Measurements from ENCODE around the gene ZNF182. TPM values are rescaled to one million over a fixed set of nuclear protein-coding genes. Genes with fewer than 3 reads are reported as not detected.

ZNF182 gene
- total RNA-seq (2011; cell fraction: chromatin; rRNA removed; ENCODE audit: low replicate concordance), result 0.93 and 5.2 TPM in 2 replicates
- 0.83 and 1.6 TPM in 2 replicates for total RNA-seq (2011; cell fraction: nucleolus; rRNA removed)
- 1.6 and 2.4 TPM in 2 replicates for total RNA-seq (2011; cell fraction: nucleoplasm; rRNA removed)
- total RNA-seq (2014; rRNA removed) (1.7 and 1.9 TPM in 2 replicates), total RNA-seq (2014; rRNA removed; fragmentation: Illumina TruSeq; extraction: Trizol) (4.7 and 4.8 TPM in 2 replicates), total RNA-seq (2015; rRNA removed; fragmentation: Illumina TruSeq; extraction: Trizol) (4.0 and 5.0 TPM in 2 replicates), total RNA-seq (2021) (2.8 and 3.5 TPM in 2 replicates), polyA plus RNA-seq (2011; rRNA removed) (4.6 and 5.1 TPM in 2 replicates), polyA plus RNA-seq (2014; fragmentation: Illumina TruSeq; extraction: Trizol) (4.0 and 4.3 TPM in 2 replicates), polyA plus RNA-seq (2014; fragmentation: Nextera tagmentation; extraction: Ambion mirVana) (1 to 10 TPM in 1 of 2 experiments, under 1 TPM in 1; 0.59 to 1.4 TPM), polyA plus RNA-seq (2014; rRNA removed) (2.8 and 3.9 TPM in 2 replicates), polyA minus RNA-seq (2011; rRNA and poly(A)+ RNA removed) (3.7 and 6.4 TPM in 2 replicates), Bru-seq, nascent RNA (percentile 62 among the genes with signal in this experiment), BruChase-seq, experiment 1, labeled RNA remaining after a 2-hour chase (percentile 74 among the genes with signal in this experiment), BruChase-seq, experiment 2, labeled RNA remaining after a 6-hour chase (percentile 72 among the genes with signal in this experiment)
- polyA plus RNA-seq (2011; cell fraction: cytosol; rRNA removed), result 0.55 and 1.9 TPM in 2 replicates
- polyA plus RNA-seq (2011; cell fraction: nucleus; rRNA removed), result 4.4 and 6.6 TPM in 2 replicates
- 2.1 and 2.7 TPM in 2 replicates for polyA plus RNA-seq (2012)
- 1.9 TPM in 2 replicates for polyA minus RNA-seq (2011; cell fraction: cytosol; rRNA and poly(A)+ RNA removed)
- polyA minus RNA-seq (2011; cell fraction: nucleus; rRNA and poly(A)+ RNA removed), result 1.1 and 2.8 TPM in 2 replicates
- long read RNA-seq, experiment 1, transcript ZNF182-201 (6 exons, 3,465 nt), result major isoform, 5 of 26 reads
- long read RNA-seq, experiment 1, partial matches to known transcripts, result 6 of 26 reads
- long read RNA-seq, experiment 1, other reads (novel, unspliced or antisense), result 15 of 26 reads
- long read RNA-seq, experiment 2, partial matches to known transcripts, result 1 of 4 reads
- long read RNA-seq, experiment 2, other reads (novel, unspliced or antisense), result 3 of 4 reads
- long read RNA-seq, experiment 3, partial matches to known transcripts, result 0 of 4 reads
- long read RNA-seq, experiment 3, other reads (novel, unspliced or antisense), result 3 of 4 reads

GRCh38 chrX:48003758-48004457 is at the start of gene ZNF182:
TSS of gene ZNF182 (minus strand) at chrX:48003989. CDS start at chrX:48002609, 1,380 bp downstream.
- Histone ChIP-seq H3K9ac (ENCODE audit: insufficient read depth in 1 of 2, low read depth in 2 of 2, low read length in 2 of 2) (peak within 1 kb of the TSS; percentile 75 to 81), H3K4me1 (replicated peaks in 1 of 2; ENCODE audit: control insufficient read depth in 2 of 2, insufficient read depth in 2 of 2, low read length in 2 of 2) (peaks cover 2 to 7% of the 10 kb centered on the region in 2 experiments; a peak in 3 of 5 replicates), H3K4me2 (ENCODE audit: insufficient read depth, low read length) (peak within 1 kb of the TSS; percentile 72), H3K79me2 (ENCODE audit: control insufficient read depth, insufficient read depth, low read length) (peaks cover 14% of the 10 kb centered on the region), H3K4me3 (peak within 1 kb of the TSS; percentile 57), H4K20me1 (replicated peaks; ENCODE audit: control insufficient read depth, insufficient read depth, low read length) (no peaks in the 10 kb centered on the region), H3K9me1 (ENCODE audit: control insufficient read depth, insufficient read depth, low read length) (no peaks in the 10 kb centered on the region), H3K27me3 (ENCODE audit: control insufficient read depth in 2 of 2, insufficient read depth in 2 of 2, low read length in 2 of 2) (no peaks in the 10 kb centered on the region), H3K27ac (ENCODE audit: extremely low read depth, low read depth, low read length) (peak within 1 kb of the TSS; percentile 62), H2AFZ (ENCODE audit: low read depth, low read length) (peak within 1 kb of the TSS; percentile 88), H3K9me3 (replicated peaks; ENCODE audit: control insufficient read depth, insufficient read depth, low read depth, low read length) (no peaks in the 10 kb centered on the region), H3K36me3 (ENCODE audit: control insufficient read depth, insufficient read depth, low read length) (no peaks in the 10 kb centered on the region; the same call in 2 of the 3 replicates)
- in situ Hi-C loops (cut with MboI), result no loop called here
- ATAC-seq (peak; percentile 98), DNase-seq (ENCODE audit: extremely low read depth in 1 of 4, low spot score in 3 of 4) (peak; percentile 89 to 93 (median 90)), FAIRE-seq (peak; percentile 77)
- intact Hi-C loops (cut with micrococcal nuclease), result no loop called here
- POLR2A ChIA-PET, result no interaction called here
- 11% methylated on average over 29 of the region's 34 CpGs for WGBS (ENCODE audit: insufficient coverage, low coverage, missing lambda C conversion rate)
- CTCF ChIA-PET (ENCODE audit: low intra/inter-chr PET ratio), result no interaction called here
- no TSS peak for BruUV-seq (replicated peaks)
- TF ChIP-seq, protein P1, sequence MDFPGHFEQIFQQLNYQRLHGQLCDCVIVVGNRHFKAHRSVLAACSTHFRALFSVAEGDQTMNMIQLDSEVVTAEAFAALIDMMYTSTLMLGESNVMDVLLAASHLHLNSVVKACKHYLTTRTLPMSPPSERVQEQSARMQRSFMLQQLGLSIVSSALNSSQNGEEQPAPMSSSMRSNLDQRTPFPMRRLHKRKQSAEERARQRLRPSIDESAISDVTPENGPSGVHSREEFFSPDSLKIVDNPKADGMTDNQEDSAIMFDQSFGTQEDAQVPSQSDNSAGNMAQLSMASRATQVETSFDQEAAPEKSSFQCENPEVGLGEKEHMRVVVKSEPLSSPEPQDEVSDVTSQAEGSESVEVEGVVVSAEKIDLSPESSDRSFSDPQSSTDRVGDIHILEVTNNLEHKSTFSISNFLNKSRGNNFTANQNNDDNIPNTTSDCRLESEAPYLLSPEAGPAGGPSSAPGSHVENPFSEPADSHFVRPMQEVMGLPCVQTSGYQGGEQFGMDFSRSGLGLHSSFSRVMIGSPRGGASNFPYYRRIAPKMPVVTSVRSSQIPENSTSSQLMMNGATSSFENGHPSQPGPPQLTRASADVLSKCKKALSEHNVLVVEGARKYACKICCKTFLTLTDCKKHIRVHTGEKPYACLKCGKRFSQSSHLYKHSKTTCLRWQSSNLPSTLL (IDR thresholded peaks at IDR 0.05), result no peak
- TF ChIP-seq ZNF764 (CRISPR knock-in tag; IDR thresholded peaks at IDR 0.05; ENCODE audit: low read depth) (no peak), ZNF146 (CRISPR knock-in tag; IDR thresholded peaks at IDR 0.05; ENCODE audit: unreplicated experiment) (no peak), EP300 (IDR thresholded peaks at IDR 0.05; ENCODE audit: low read length) (no peak), CBX3 (IDR thresholded peaks at IDR 0.05; ENCODE audit: borderline replicate concordance in 1 of 2, low read length in 2 of 2) (0 out of 3 replicates have a peak, but pooled peaks of 1 of the 2 experiments have one; percentile 13), NFATC3 (IDR thresholded peaks at IDR 0.05) (no peak), BRF2 (IDR thresholded peaks at IDR 0.05; ENCODE audit: borderline replicate concordance, insufficient read depth, insufficient read length) (no peak), HCFC1 (IDR thresholded peaks at IDR 0.05; ENCODE audit: low read depth, low read length) (peak; percentile 79), ZNF830 (CRISPR knock-in tag; IDR thresholded peaks at IDR 0.05) (no peak), ZBTB9 (CRISPR knock-in tag; IDR thresholded peaks at IDR 0.05) (no peak), POU5F1 (IDR thresholded peaks at IDR 0.05; ENCODE audit: borderline replicate concordance, low read depth, low read length, partially characterized antibody) (peak; percentile 81), EP400 (IDR thresholded peaks at IDR 0.05) (peak; percentile 37; the same call in 1 of the 2 replicates)

Data from K562 (cell line).